ENCODE data around the gene LSM2.
A peak's percentile ranks its signal among the peaks of the same experiment; 100 is the strongest.
"Not testable (repeated sequence)": the region's sequence is repeated elsewhere in the genome, so short reads cannot be mapped to it uniquely, and the experiment has no call there.

The LSM2 gene

GRCh38 chr6:31806470-31807272 lies at the start of gene LSM2:
LSM2 (minus strand) TSS chr6:31806966; CDS start chr6:31806757, 209 bp downstream.
- DNase-seq (ENCODE audit: low read depth in 2 of 2, low spot score in 1 of 2), result peak; percentile 84 to 93

GRCh38 chr6:31851980-31852718 lies 45.4 kb upstream of the LSM2 start:
- not testable (repeated sequence) for DNase-seq (ENCODE audit: low read depth in 2 of 2, low spot score in 1 of 2)

GRCh38 chr6:31851485-31851832 lies 44.7 kb upstream of the LSM2 start:
- DNase-seq (ENCODE audit: low read depth in 2 of 2, low spot score in 1 of 2), result no peak

GRCh38 chr6:31850765-31851484 lies 44.2 kb upstream of the LSM2 start:
- DNase-seq (ENCODE audit: low read depth in 2 of 2, low spot score in 1 of 2), result no peak

- DNase-seq (ENCODE audit: low read depth in 2 of 2, low spot score in 1 of 2), result no peak
Observed at GRCh38 chr6:31847276-31847978, 40.7 kb upstream of the LSM2 start.

GRCh38 chr6:31844507-31844906 lies 37.7 kb upstream of the LSM2 start:
- DNase-seq (ENCODE audit: low read depth in 2 of 2, low spot score in 1 of 2), result no peak

GRCh38 chr6:31842053-31842452 lies 35.3 kb upstream of the LSM2 start:
- no peak for DNase-seq (ENCODE audit: low read depth in 2 of 2, low spot score in 1 of 2)

- DNase-seq (ENCODE audit: low read depth in 2 of 2, low spot score in 1 of 2), result not testable (repeated sequence)
Observed at GRCh38 chr6:31839779-31840126, 33.0 kb upstream of the LSM2 start.

GRCh38 chr6:31838968-31839367 lies 32.2 kb upstream of the LSM2 start:
- DNase-seq (ENCODE audit: low read depth in 2 of 2, low spot score in 1 of 2), result no peak

- not testable (repeated sequence) for DNase-seq (ENCODE audit: low read depth in 2 of 2, low spot score in 1 of 2)
Observed at GRCh38 chr6:31838114-31838553, 31.4 kb upstream of the LSM2 start.

GRCh38 chr6:31837369-31838113 lies 30.8 kb upstream of the LSM2 start:
- DNase-seq (ENCODE audit: low read depth in 2 of 2, low spot score in 1 of 2), result no peak

- DNase-seq (ENCODE audit: low read depth in 2 of 2, low spot score in 1 of 2), result no peak
Observed at GRCh38 chr6:31836474-31837368, 30.0 kb upstream of the LSM2 start.

- DNase-seq (ENCODE audit: low read depth in 2 of 2, low spot score in 1 of 2), result no peak
Observed at GRCh38 chr6:31836047-31836473, 29.3 kb upstream of the LSM2 start.

GRCh38 chr6:31834367-31835250 lies 27.8 kb upstream of the LSM2 start:
- DNase-seq (ENCODE audit: low read depth in 2 of 2, low spot score in 1 of 2), result peak; percentile 64 to 72

- no peak for DNase-seq (ENCODE audit: low read depth in 2 of 2, low spot score in 1 of 2)
Observed at GRCh38 chr6:31831350-31832215, 24.8 kb upstream of the LSM2 start.

GRCh38 chr6:31830886-31831335 lies 24.1 kb upstream of the LSM2 start:
- DNase-seq (ENCODE audit: low read depth in 2 of 2, low spot score in 1 of 2), result no peak

- no peak for DNase-seq (ENCODE audit: low read depth in 2 of 2, low spot score in 1 of 2)
Observed at GRCh38 chr6:31829633-31830283, 23.0 kb upstream of the LSM2 start.
